IMR-90 (cell line): ENCODE data around the gene RIMBP3B. TPM values are rescaled to one million over a fixed set of nuclear protein-coding genes. Genes with fewer than 3 reads are reported as not detected.
"Not testable (repeated sequence)": the region's sequence is repeated elsewhere in the genome, so short reads cannot be mapped to it uniquely, and the experiment has no call there.

Source experiments
- ATAC-seq: fragments of 200-7000 bp; cut with Tn5 transposase; 2 replicates; pipeline ENCODE4 v1.9.1; 2020; ENCODE audit warnings: low read depth, mild to moderate bottlenecking, moderate library complexity
- BruUV-seq: library from RNA; stranded (reverse); fragments of 400-500 nt; replicated peaks from 2 replicates; lab custom pipeline; 2021; lab: Mats Ljungman, UMichigan
- CTCF ChIA-PET: fragments of 300-600 bp; formaldehyde crosslinking; extraction: SDS; loops from one replicate; lab custom pipeline; 2021; ENCODE audit warnings: antibody characterized with exemption; lab: Yijun Ruan, JAX
- POLR2A ChIA-PET: fragments of 300-600 bp; sonication (Branson Sonifier 250); formaldehyde crosslinking; loops from one replicate; lab custom pipeline; 2022; ENCODE audit warnings: antibody characterized with exemption; ENCODE audit not compliant: unreplicated experiment; lab: Charles Lee
- DNase-seq: peaks from one replicate; pipeline ENCODE4 v3.0.0; 2013
- H2AFZ ChIP-seq: replicated peaks from 2 replicates; pipeline ENCODE3; 2013; ENCODE audit warnings: low read length, mild to moderate bottlenecking; ENCODE audit not compliant: poor library complexity
- H2AK5ac ChIP-seq: 2 replicates; pipeline ENCODE4 v1.6.1; 2013; ENCODE audit warnings: low read depth, low read length, inconsistent platforms
- H2AK9ac ChIP-seq: replicated peaks from 2 replicates; pipeline ENCODE3; 2013; ENCODE audit warnings: mild to moderate bottlenecking, low read depth, low read length, moderate library complexity; ENCODE audit not compliant: poor library complexity
- H2BK120ac ChIP-seq: 2 replicates; pipeline ENCODE4 v1.6.1; 2013; ENCODE audit warnings: low read depth, low read length, inconsistent platforms
- H2BK15ac ChIP-seq: 3 replicates; pipeline ENCODE4 v1.6.1; 2013; ENCODE audit warnings: low read depth, low read length, inconsistent platforms
- H2BK20ac ChIP-seq: 2 replicates; pipeline ENCODE4 v1.6.1; 2013; ENCODE audit warnings: low read depth, mild to moderate bottlenecking, inconsistent platforms, low read length, moderate library complexity
- H2BK5ac ChIP-seq: 2 replicates; pipeline ENCODE4 v1.6.1; 2013; ENCODE audit warnings: mild to moderate bottlenecking, low read depth, low read length, inconsistent platforms; ENCODE audit not compliant: poor library complexity, severe bottlenecking
- H3K14ac ChIP-seq: replicated peaks from 2 replicates; pipeline ENCODE4 v1.6.1; 2013; ENCODE audit warnings: low read depth, low read length, inconsistent platforms
- H3K18ac ChIP-seq: 2 replicates; pipeline ENCODE4 v1.6.1; 2013; ENCODE audit warnings: low read depth, low read length, control low read depth
- H3K23ac ChIP-seq: 2 replicates; pipeline ENCODE4 v1.6.1; 2013; ENCODE audit warnings: low read depth, low read length, inconsistent platforms
- H3K27ac ChIP-seq: 2 replicates; pipeline ENCODE4 v1.5.1; 2013; ENCODE audit warnings: mild to moderate bottlenecking, control low read depth, low read length; ENCODE audit not compliant: insufficient read depth
- H3K27me3 ChIP-seq: 2 replicates; pipeline ENCODE4 v1.6.1; 2013; ENCODE audit warnings: low read length; ENCODE audit not compliant: control insufficient read depth, insufficient read depth
- H3K36me3 ChIP-seq: 2 replicates; pipeline ENCODE4 v1.6.1; 2013; ENCODE audit warnings: low read length, mixed read lengths; ENCODE audit not compliant: control insufficient read depth, insufficient read depth
- H3K4ac ChIP-seq: 2 replicates; pipeline ENCODE4 v1.6.1; 2013; ENCODE audit warnings: low read depth, low read length, inconsistent platforms
- H3K4me1 ChIP-seq: 2 replicates; pipeline ENCODE4 v1.6.1; 2013; ENCODE audit warnings: low read length, mixed read lengths; ENCODE audit not compliant: control insufficient read depth, insufficient read depth
- H3K4me2 ChIP-seq: 2 replicates; pipeline ENCODE4 v1.6.1; 2013; ENCODE audit warnings: low read depth, mild to moderate bottlenecking, control low read depth, low read length, moderate library complexity
- H3K4me3 ChIP-seq: 2 replicates; pipeline ENCODE4 v1.5.1; 2013; ENCODE audit warnings: low read depth, mild to moderate bottlenecking, control low read depth, low read length, moderate library complexity; ENCODE audit not compliant: insufficient read depth
- H3K56ac ChIP-seq: 2 replicates; pipeline ENCODE4 v1.6.1; 2013; ENCODE audit warnings: low read length, inconsistent platforms; ENCODE audit not compliant: insufficient read depth; ENCODE audit errors: extremely low read depth
- H3K79me1 ChIP-seq, 2 experiments: 2 replicates each; pipeline ENCODE4 v1.6.1; 2013; ENCODE audit warnings: low read length in 2 of 2, inconsistent platforms in 1 of 2, low read depth in 1 of 2
- H3K9ac ChIP-seq: 2 replicates; pipeline ENCODE4 v1.6.1; 2013; ENCODE audit warnings: low read depth, low read length, control low read depth
- H3K9me1 ChIP-seq: 2 replicates; pipeline ENCODE4 v1.6.1; 2013; ENCODE audit warnings: low read length, inconsistent platforms; ENCODE audit not compliant: insufficient read depth
- H3K9me3 ChIP-seq: 2 replicates; pipeline ENCODE4 v1.6.1; 2013; ENCODE audit warnings: low read length; ENCODE audit not compliant: control insufficient read depth, insufficient read depth
- H4K20me1 ChIP-seq: 2 replicates; pipeline ENCODE4 v1.6.1; 2013; ENCODE audit warnings: low read length, inconsistent platforms; ENCODE audit not compliant: insufficient read depth
- H4K5ac ChIP-seq: 2 replicates; pipeline ENCODE4 v1.6.1; 2013; ENCODE audit warnings: mild to moderate bottlenecking, low read depth, low read length, control low read depth
- H4K8ac ChIP-seq, 2 experiments: 2 replicates each; pipeline ENCODE4 v1.6.1; 2013; ENCODE audit warnings: low read depth in 2 of 2, low read length in 2 of 2, control low read depth in 1 of 2, inconsistent platforms in 1 of 2
- H4K91ac ChIP-seq: 2 replicates; pipeline ENCODE4 v1.6.1; 2013; ENCODE audit warnings: low read depth, low read length, inconsistent platforms; ENCODE audit not compliant: insufficient read depth
- WGBS, 2 experiments: methylation state at CpG; one replicate each; pipeline versions ENCODE4 v1.1.5 to v1.1.7; 2013; ENCODE audit warnings: missing lambda C conversion rate in 2 of 2; ENCODE audit not compliant: insufficient read length in 1 of 2; ENCODE audit errors: extremely low coverage in 2 of 2; 5-methylcytosine and 5-hydroxymethylcytosine counted together
- dilution Hi-C: fragments of 300-500 bp; cut with HindIII; formaldehyde crosslinking; loops from one replicate; pipeline ENCODE4 v1.14.3; 2018; ENCODE audit warnings: low sequenced_read_pairs; ENCODE audit not compliant: unreplicated experiment
- in situ Hi-C: fragments of 300-500 bp; cut with MboI; formaldehyde crosslinking; loops from 3 replicates; pipeline ENCODE4 v1.14.3; 2019; ENCODE audit warnings: low sequenced_read_pairs, inconsistent platforms, mixed read lengths
- intact Hi-C: fragments of 100-400 bp; cut with micrococcal nuclease; formaldehyde crosslinking; loops from 2 replicates; pipeline ENCODE4 v1.10.0; 2022
- microRNA-seq, 2 experiments: library from miRNA; stranded (forward) in 1 of 2; unstranded in 1 of 2; fragments of 10-50 nt in 1 of 2; fragments of <30 nt in 1 of 2; gene quantifications in 1 of 2; microRNA quantifications in 1 of 2; one replicate each; pipeline versions ENCODE3 to v1.1.0; 2013 to 2020; ENCODE audit not compliant: insufficient read depth in 1 of 2, insufficient read length in 1 of 2, unreplicated experiment in 1 of 2
- polyA plus RNA-seq, 3 experiments: library from polyadenylated mRNA; depleted of rRNA; stranded (reverse); fragments of >200 nt; gene quantifications; 2 replicates each; pipeline ENCODE4 v1.2.3, GENCODE V29; 2012; ENCODE audit warnings: low replicate concordance in 1 of 3
- small RNA-seq, 5 experiments: library from RNA; depleted of rRNA; stranded (forward); fragments of <200 nt; gene quantifications; one replicate each; pipeline ENCODE3, GENCODE V24; 2012
- total RNA-seq: library from RNA; depleted of rRNA; stranded (reverse); fragments of >200 nt; gene quantifications from 2 replicates; pipeline ENCODE4 v1.2.3, GENCODE V29; 2012; rRNA removed

The RIMBP3B gene
- total and polyA plus RNA-seq, 2 of the 4 experiments (the other 2 are of a cell fraction) = 0.07 to 0.18 TPM

- H3K9ac ChIP-seq, H3K36me3 ChIP-seq, H3K14ac ChIP-seq, H3K4me2 ChIP-seq, H4K5ac ChIP-seq, H3K18ac ChIP-seq, H3K4ac ChIP-seq, H3K56ac ChIP-seq, H2AK9ac ChIP-seq, BruUV-seq, H3K4me1 ChIP-seq, H3K79me1 ChIP-seq, H2BK15ac ChIP-seq, H2BK5ac ChIP-seq, H2BK120ac ChIP-seq, H3K9me3 ChIP-seq, in situ Hi-C loops, H3K23ac ChIP-seq, ATAC-seq, POLR2A ChIA-PET, H2AK5ac ChIP-seq, H3K9me1 ChIP-seq, H3K4me3 ChIP-seq, H4K20me1 ChIP-seq, H3K27ac ChIP-seq, DNase-seq, H4K8ac ChIP-seq, H4K91ac ChIP-seq, H3K27me3 ChIP-seq, H2BK20ac ChIP-seq, intact Hi-C loops, H2AFZ ChIP-seq, CTCF ChIA-PET, dilution Hi-C loops: not testable (repeated sequence)
- no CpG with 5 or more reads among the region's 6 CpGs for WGBS, 2 experiments
Observed at GRCh38 chr22:21438013-21438412, 54.5 kb downstream of the RIMBP3B start.

Small RNA genes within 50 kb of the gene (microRNA-seq; reads per million reads assigned to microRNA genes)
- gene RF00492 (ENCODE audit: insufficient read depth, insufficient read length) (not detected), gene RN7SKP63 (ENCODE audit: insufficient read depth, insufficient read length) (not detected)

Small RNA genes within 50 kb of the gene (small RNA-seq; reads per million reads assigned to genes)
- 0 reads per million in 5 experiments for gene RF00492
- 0 reads per million in 5 experiments for gene RN7SKP63

Other genes starting within 250 kb of the RIMBP3B start
- gene HIC2, start 33.6 kb downstream of the RIMBP3B start, total RNA-seq = 1.4 and 1.9 TPM in 2 replicates
- 2.1 and 2.4 TPM in 2 replicates for gene HIC2, start 33.6 kb downstream of the RIMBP3B start, polyA plus RNA-seq (2012; rRNA removed)
- gene TMEM191C, start 83.6 kb downstream of the RIMBP3B start, total RNA-seq = 0.28 and 0.36 TPM in 2 replicates
- 0.75 and 1.5 TPM in 2 replicates for gene TMEM191C, start 83.6 kb downstream of the RIMBP3B start, polyA plus RNA-seq (2012; rRNA removed)
- 0.28 and 0.36 TPM in 2 replicates for gene RIMBP3C, start 167.7 kb downstream of the RIMBP3B start, total RNA-seq
- gene RIMBP3C, start 167.7 kb downstream of the RIMBP3B start, polyA plus RNA-seq (2012; rRNA removed) = 0.05 and 0.10 TPM in 2 replicates
- gene UBE2L3, start 184.0 kb downstream of the RIMBP3B start, total RNA-seq = 29.0 and 66.1 TPM in 2 replicates
- 69.4 and 72.9 TPM in 2 replicates for gene UBE2L3, start 184.0 kb downstream of the RIMBP3B start, polyA plus RNA-seq (2012; rRNA removed)
- 7.2 and 8.1 TPM in 2 replicates for gene YDJC, start 246.3 kb downstream of the RIMBP3B start, total RNA-seq
- gene YDJC, start 246.3 kb downstream of the RIMBP3B start, polyA plus RNA-seq (2012; rRNA removed) = 23.6 and 28.3 TPM in 2 replicates
- under 0.01 TPM in 1 of 2 replicates, not detected in the other for gene CCDC116, start 249.0 kb downstream of the RIMBP3B start, total RNA-seq
- 0.27 and 0.34 TPM in 2 replicates for gene CCDC116, start 249.0 kb downstream of the RIMBP3B start, polyA plus RNA-seq (2012; rRNA removed)